HCEC 1CT (cell line): ENCODE measurements around the gene TARM1.
"Not testable (repeated sequence)": the region's sequence is repeated elsewhere in the genome, so short reads cannot be mapped to it uniquely, and the experiment has no call there.

Experiments
- DNase-seq: peaks from one replicate; pipeline ENCODE4 v3.0.0-alpha.2; 2017

Gene TARM1

DNA sequence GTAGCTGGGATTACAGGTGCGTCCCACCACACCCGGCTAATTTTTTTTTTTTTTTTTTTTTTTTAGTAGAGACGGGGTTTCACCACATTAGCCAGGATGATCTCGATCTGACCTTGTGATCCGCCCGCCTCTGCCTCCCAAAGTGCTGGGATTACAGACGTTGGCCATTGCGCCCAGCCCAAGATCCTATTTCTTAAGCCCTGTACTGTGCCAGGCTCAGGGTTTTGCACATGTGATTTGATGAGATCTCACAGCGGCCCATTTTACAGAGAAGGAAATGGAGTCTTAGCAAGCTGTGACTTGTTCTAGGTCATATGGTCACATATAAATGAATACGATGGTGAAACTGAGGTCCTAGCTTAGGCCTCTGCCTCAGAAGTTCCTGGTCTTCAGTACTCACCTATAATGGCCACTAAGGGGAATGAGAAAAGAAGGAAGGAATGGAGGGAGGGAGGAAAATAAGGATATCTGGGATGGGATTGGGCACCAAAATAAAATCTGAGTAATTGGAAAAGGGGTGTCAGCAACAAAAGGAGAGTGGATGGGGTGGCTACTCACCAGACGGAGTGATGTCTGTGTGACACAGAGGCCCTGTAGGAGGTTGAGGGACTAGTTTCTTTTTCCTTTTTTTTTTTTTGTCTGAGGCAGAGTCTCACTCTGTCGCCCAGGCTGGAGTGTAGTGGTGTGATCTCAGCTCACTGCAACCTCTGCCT is 18.2 kb upstream of the TARM1 start:
- DNase-seq, result no peak

DNA sequence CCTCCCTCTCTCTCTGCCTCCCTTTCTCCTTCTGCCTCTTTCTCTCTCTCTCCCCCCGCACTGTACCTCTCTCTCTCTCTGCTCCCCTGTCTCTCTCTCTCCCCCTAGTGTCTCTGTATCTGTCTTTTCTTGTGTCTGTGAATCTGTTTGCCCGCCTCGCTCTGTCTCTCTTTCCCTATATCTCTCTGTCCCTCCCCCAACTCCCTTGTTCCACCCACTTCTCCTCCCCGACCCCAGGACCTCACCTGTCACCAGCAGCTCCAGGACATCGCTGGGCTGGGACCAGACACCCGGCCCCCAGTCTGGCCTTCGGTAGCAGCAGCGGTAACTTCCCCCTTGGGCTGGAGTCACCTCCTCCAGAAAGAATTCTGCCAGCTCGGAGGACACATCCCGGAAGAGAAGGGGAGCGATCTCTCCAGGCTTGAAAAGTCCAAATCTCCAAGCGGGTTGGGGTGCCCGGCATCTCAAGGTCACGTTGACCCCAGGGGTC is 15.5 kb upstream of the TARM1 start:
- DNase-seq, result peak; percentile 40

DNA sequence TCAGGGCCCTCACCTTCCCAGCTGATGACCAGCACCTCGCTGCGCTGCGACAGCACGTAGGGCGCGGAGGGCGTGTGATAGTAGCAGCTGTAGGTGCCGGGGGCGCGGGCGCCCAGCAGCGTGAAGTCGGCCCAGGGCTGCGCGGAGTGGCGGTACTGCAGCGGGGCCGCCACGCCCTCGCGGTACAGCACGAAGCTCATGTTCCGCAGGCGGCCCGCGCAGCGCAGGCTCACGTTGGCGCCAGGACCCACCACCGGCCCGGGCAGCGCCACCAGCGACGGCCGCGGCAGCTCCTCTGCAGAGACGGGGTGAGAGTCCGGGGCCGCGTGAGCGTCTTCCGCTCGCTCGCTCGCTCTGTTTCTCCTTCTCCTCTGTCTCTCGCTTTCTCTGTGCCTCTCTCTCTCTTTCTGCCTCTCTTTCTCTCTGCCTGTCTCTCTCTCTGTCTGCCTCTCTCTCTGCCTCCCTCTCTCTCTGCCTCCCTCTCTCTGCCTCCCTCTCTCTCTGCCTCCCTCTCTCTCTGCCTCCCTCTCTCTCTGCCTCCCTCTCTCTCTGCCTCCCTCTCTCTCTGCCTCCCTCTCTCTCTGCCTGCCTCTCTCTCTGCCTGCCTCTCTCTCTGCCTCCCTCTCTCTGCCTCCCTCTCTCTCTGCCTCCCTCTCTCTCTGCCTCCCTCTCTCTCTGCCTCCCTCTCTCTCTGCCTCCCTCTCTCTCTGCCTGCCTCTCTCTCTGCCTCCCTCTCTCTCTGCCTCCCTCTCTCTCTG is 14.9 kb upstream of the TARM1 start:
- DNase-seq, result not testable (repeated sequence)

DNA sequence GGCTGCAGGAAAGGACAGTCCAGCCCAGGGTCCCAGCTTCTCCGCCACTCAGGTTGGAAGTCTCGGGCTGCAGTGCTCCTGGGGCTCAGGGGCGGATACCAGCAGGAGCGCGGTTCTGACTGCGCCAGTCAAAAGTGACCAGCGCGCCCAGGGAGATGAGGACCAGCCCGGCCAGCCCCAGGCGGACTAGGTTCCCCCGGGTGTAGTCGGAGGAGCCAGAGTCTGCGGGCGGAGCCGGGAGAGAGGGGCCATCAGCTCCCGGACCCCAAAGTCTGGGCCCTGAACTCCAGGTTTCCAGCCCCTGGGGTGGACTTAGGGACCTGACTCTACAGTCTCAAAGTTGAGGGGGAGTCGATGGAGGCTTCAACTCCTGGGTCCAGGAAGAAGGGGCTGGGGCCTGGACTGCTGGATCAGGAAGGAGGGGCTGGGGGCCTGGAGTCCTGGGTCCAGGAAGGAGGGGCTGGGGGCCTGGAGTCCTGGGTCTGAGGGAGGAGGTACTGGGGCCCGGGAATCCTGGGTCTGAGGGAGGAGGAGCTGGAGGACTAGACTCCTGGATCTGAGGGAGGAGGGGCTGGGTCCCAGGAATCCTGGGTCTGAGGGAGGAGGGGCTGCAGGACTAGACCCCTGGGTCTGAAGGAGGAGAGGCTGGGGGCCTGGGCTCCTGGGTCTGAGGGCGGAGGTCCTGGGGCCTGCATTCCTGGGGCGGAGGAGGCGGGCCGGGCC is 14.1 kb upstream of the TARM1 start:
- no peak for DNase-seq

DNA sequence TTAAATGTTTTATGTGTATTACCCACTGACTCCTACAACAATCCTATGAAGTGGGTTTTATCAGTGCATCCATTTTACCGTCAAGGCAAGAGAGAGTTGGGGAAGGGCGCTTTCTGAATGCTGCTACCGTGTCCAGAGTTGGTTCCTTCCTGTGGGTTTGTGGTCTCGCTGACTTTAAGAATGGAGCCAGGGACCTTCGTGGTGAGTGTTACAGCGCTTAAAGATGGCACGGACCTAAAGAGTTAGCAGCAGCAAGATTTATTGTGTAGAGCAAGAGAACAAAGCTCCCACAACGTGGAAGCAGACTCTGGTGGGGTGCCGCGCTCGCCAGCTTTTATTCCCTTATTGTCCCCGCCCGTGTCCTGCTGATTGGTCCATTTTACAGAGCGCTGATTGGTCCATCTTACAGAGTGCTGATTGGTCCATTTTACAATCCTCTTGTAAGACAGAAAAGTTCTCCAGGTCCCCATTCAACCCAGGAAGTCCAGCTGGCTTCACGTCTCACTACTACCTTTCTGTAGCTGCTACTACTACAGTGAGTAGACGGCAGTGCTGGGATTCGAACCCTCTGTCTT is 13.3 kb upstream of the TARM1 start:
- no peak for DNase-seq

DNA sequence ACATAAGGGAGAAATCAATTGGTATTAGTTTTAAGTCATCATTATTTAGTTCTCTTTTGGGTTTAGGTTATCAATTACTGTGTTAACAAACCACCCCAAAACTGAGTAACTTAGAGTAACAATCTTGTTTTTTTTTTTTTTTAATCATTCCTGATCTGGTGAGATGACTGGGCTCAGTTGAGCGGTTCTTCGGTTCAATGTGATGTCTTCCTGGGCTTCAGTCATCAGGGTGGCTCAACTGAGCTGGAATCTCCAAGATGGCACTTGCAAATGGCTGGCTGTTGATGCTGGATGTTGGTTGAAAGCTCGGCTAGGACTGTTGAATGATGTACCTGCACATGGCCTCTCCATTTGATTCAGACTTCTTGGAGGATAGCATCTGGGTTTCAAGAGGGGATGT is 3.2 kb upstream of the TARM1 start:
- no peak for DNase-seq

DNA sequence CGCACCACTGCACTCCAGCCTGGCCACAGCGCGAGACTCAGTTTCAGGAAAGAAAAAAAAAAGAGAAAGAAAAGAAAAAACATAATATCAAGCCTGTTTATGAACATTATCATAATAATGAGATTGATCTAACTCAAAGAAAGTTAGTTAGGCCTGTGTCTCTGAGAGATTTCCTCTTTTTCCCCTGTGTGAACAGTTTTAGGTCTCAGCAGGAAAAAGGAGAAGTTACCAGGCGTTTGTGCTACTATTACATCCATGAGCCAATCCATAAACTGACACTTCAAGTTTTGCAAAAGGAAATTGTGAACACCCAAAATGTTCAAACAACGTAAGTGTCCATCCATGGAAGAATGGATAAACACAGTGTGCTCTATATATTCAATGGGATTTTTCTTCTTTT is 3.8 kb downstream of the TARM1 start:
- DNase-seq, result no peak

DNA sequence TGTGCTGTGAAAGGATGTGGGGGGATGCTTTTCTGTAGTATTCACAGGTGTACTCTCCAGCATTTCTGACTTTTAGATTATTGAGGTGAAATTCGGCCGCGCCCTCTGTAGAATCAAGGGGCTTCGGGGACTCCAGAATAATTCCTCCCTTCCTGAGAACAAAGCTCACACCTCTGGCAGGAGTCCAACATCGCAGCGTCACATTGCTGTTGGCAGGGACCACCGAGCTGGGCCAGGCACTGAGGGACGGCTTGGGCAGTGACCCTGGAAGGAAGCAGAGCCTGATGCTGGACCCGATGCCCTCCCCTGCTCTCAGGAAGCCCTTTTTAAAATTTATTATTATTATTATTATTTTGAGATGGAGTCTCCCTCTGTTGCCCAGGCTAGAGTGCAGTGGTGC is 6.3 kb downstream of the TARM1 start:
- DNase-seq, result no peak

DNA sequence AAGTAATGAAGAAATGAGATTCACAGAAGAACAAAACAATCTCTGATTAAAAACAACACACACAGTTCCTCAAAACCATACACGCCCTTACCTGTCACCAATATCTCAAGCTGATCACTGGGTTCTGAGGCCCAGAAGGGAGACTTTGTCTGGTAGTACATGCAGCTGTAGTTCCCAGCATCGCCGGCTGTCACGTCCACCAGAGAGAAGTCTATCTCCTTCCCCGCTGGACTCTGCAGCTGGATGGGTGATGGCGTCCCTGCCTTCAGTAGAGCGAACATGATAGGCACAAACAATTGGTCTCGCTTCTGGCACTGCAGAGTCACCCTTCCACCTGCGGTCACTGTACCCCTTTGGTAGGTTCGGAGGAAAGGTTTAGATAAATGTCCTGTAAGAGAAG is 7.3 kb downstream of the TARM1 start:
- no peak for DNase-seq

DNA sequence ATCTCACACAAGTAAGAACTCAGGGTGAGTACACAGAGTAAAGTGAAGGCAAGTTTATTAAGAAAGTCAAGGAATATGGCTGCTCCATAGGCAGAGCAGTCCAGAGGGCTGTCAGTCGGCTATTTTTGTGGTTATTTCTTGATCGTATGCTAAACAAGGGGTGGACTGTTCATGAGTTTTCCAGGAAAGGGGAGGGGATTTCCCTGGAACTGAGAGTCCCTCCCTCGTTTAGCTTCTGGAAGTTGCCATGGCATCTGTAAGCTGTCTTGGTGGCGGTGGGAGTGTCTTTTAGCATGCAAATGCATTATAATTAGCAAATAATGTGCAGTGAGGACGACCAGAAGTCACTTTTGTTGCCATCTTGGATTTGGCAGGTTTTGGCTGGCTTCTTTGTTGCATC is 11.7 kb downstream of the TARM1 start:
- DNase-seq, result no peak

DNA sequence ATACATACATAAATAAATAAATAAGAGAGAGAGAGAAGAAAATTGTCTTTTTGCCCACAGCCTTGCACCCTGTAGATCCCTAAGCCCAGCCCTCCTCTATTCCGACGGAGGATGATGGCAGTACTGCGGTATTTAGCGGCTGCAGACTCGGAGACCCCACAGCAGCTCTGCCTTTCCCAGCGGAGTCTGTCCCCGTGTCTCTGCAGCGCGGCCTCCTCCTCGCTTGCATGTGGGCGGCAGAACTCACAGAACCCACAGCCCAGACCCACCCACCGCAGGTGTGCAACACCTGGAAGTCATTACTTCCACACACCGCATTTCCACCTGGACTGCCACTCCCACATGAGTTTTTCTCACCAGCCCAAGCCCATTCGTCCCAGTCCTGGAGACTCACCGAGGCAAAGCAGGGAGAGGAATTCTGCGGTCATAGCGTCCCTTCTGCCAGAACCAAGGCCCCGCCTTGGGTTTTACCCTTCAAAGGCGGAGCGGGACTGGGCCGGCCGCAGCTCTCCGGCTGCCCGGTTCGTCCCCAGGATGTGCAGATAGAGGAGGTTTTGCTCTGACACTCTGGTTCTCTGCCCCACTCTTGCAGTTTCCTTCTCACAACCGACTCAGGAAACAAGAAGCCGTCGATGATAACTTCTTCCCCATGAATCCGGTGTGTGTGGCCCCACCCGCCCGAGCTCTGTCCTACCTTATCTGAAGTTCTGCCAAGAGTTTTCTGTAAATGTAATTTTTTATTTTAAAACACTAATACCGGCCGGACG is 17.6 kb downstream of the TARM1 start, which contains the start of gene VSTM1:
TSS of gene VSTM1 (minus strand) at position 548 of the 767 bp plus-strand sequence. CDS start at position 428, 120 bp downstream.
- DNase-seq, result no peak

DNA sequence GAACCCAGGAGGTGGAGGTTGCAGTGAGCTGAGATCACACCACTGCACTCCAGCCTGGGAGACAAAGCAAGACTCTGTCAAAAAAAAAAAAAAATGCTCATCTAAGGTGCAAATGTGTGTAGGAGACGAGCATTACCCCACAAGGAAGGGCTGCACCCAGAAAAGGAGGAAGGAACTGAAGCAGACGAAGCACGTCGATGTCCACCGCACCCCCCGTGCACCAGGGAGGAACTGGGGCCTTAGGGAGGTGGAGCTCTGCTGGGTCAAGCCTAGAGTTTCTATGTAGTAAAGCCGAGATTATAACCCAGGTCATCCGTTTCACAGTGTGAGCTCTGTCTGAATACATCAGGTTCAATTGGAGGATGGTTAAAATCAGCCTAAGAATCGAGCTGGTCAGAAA is 18.5 kb downstream of the TARM1 start:
- DNase-seq, result no peak

DNA sequence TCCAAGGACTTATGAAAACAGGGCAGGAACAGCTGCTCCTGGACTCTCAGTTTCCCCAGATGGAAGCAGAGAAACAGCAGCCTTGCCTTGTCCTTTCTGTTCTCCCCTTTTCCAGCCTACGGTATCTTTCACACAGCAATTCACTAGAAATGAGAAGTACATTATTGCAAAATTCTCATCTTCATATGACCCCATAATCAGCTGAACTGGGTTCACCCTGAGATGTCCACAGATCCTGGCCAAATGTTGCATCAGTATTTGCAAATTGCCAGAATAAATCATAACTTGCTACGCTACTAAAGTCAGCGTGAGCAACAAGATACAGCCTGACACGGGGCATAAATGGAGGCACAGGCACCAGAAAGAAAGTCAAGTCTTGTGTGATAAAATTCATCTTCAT is 33.5 kb downstream of the TARM1 start:
- no peak for DNase-seq

DNA sequence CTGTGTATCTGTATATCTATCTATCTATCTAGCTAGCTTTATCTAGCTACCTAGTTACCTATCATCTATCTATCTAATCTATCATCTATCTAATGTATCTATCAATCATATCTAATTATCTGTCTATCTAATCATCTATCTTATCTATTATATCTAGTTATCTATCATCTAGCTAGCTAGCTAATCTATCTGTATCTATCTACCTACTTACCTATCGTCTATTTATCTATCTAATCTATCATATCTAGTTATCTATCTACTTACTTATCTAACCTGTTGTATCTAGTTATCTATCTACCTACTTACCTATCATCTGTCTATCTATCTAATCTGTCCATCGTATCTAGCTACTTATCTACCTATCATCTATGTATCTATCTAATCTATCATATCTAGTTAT is 35.4 kb downstream of the TARM1 start:
- DNase-seq, result no peak

DNA sequence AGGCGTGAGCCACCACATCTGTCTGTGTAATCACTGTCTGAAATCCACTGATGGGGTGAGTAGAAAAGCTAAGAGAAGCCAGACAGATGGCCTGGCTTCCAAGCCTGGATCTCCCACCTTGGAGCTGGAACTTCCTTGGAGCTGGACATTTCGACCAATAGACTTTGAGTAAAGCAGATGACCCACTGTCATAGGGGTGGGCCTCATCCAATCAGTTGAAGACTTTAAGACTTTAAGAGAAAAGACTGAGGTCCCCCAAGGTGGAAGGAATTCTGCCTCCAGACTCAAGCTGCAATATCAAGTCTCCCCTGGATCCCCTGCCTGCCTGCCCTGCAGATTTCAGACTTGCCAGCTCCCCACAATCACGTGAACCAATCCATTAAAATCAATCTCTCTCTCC is 38.2 kb downstream of the TARM1 start:
- DNase-seq, result no peak

DNA sequence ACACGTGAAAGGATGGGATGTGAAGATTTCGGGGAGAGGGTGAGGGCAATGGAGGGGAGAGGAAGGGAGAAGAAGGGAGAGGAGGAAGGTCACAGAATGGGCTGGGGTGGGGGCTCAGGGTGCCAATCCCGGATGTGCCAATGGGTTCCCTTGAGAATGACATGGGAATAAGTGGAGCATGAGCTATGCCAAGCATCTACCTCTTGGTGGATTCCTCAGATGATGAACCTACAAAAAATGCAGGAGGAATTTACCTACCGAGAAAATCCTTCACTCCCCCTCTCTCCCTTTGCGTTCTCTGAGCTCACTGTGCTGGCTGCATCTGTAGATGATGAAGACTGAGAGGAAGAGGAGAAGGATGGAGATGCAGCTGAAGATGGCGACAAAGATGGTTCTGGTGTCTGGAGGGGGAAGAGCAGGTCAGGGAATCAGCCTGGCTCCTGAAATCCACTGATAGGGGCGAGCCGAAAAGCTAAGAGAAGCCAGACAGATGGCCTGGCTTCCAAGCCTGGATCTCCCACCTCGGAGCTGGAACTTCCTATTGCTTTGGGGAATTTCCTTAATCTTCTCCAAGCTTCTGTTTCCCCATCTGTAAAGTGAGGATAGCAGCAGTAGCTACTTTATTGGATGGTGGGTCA is 39.1 kb downstream of the TARM1 start:
- no peak for DNase-seq

DNA sequence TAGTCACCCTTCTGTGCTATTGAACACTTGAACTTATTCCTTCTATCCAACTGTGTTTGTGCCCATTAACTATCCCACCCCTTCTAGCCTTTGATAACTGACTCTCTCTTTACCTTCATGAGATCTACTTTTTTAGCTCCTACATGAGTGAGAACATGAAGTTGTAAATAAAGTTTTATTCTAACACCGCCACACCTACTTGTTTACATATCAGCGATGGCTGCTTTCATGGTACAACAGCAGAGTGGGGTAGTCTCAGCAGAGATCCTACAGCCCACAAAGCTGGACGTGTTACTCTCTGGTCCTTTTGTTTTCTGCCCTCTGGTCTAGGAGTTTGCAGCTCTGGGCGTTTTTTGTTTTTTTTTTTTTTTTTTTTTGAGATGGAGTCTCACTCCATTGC is 41.2 kb downstream of the TARM1 start:
- no peak for DNase-seq

DNA sequence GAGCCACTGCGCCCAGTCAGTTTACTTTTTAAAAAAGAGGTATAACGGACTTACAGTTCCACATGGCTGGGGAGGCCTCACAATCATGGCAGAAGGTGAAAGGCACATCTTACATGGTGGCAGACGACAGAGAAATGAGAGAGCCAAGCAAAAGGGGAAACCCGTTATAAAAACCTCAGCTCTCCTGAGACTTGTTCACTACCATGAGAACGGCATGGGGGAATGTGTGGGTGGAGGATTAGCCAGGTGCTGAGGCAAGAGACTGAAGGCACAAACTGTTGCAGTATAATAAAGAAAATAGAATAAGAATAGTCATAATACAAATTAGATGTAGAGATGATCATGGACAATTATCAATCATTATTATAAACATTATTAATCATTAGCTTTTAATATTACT is 44.6 kb downstream of the TARM1 start:
- not testable (repeated sequence) for DNase-seq

DNA sequence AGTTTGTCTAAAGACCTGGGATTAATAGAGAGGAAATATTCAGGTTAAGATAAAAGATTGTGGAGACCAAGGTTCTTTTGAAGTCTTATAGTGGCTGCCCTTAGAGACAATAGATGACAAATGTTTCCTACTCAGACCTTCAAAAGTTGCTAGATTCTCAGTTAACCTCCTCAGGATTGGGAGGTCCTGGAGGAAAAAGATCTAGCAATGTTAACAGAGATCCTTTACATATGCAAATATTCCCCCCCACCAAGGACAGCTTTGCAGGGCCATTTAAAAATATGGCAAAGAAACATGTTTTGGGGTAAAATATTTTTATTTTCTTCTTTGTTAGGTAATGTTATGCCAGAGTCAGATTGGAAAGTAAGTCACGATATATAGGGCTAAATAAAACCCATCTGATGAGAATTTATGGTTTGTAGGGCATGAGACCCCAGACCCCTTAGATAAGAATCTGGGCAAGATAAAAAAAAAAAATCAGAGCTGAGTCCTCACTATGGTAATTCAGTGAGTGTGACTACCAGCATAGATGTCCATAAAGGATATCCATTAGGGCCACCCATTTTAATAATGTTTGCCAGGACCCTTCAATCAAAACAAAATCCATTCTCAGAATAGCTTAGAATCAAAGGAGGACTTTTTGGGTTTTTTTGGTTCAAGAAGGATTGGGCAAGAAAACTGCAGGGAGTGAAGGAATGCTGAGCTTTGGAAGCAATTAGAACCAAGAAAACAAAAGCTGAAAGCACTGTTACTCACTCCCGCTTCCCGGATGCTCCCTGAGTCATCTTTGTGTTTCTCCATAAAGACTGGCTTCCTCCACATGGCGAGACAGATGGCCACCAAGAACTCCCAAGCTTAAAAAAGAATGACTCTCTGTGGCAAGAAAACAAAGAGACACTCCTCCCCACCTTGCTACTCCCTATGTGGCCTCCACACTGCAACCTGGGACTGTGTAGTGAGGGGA is 45.7 kb downstream of the TARM1 start:
- DNase-seq, result peak; percentile 89

DNA sequence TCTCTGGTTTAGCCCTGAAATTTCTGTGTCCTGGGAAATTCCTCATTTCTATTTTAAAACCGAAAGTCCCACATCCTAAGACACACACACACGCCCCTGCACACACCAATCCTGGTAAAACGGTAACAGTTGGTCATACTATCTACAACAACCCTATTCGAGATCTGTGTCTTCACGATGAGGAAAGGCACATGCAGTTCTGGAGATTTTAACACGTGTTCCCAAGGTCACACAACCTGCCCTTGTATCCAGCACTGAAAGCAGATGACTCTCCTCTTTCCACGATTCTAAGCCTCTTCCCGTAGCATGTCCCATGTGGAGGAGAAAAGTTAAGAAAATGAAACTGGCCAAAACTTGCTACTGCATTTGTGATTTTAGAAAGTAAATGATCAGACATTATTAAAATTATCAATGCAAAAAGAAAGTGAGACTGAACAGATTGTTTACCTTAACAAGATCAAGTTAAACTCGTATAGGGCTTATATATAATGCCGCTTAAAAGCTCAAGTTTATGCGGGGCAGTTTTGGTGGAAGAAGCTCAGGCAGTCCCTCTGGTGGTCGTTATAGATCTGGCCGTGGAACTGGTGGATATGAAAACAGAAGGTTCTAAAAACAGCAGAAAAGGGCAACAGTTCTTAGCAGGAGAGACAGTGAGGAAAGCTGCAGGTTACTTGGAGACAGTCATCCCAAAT is 50.1 kb downstream of the TARM1 start:
- no peak for DNase-seq
